Type B pancreatic cell (in vitro differentiated cells): ENCODE measurements around the gene KRTAP21-2. TPM values are rescaled to one million over a fixed set of nuclear protein-coding genes. Genes with fewer than 3 reads are reported as not detected.

Source experiments
- DNase-seq: peaks from one replicate; pipeline ENCODE4 v3.0.0; 2021; ENCODE audit warnings: mixed read lengths; ENCODE audit not compliant: unreplicated experiment; ENCODE audit errors: extremely low spot score
- H3K27ac Mint-ChIP-seq: 2 replicates; pipeline ENCODE4 v1.8.0; 2021; ENCODE audit warnings: mild to moderate bottlenecking, mixed read lengths
- H3K27me3 Mint-ChIP-seq: 2 replicates; pipeline ENCODE4 v1.8.0; 2021; ENCODE audit warnings: mixed read lengths
- H3K36me3 Mint-ChIP-seq: 2 replicates; pipeline ENCODE4 v1.8.0; 2021; ENCODE audit warnings: mixed read lengths
- H3K4me1 Mint-ChIP-seq: one replicate; pipeline ENCODE4 v1.8.0; 2021; ENCODE audit warnings: mixed read lengths; ENCODE audit not compliant: unreplicated experiment
- H3K4me3 Mint-ChIP-seq: 2 replicates; pipeline ENCODE4 v1.8.0; 2021; ENCODE audit warnings: mild to moderate bottlenecking, mixed read lengths
- H3K9me3 Mint-ChIP-seq: 2 replicates; pipeline ENCODE4 v1.8.0; 2021; ENCODE audit warnings: mixed read lengths
- CTCF ChIP-seq: fragments of 200-600 bp; sonication (generic); conservative IDR thresholded peaks from 2 replicates; pipeline ENCODE4 v1.5.0; 2021; ENCODE audit warnings: antibody characterized with exemption, mild to moderate bottlenecking
- total RNA-seq: library from RNA; stranded (reverse); gene quantifications from 2 replicates; pipeline ENCODE4 v1.2.1, GENCODE V29; 2021; ENCODE audit warnings: low replicate concordance

Gene KRTAP21-2
- total RNA-seq, 1 donor from 2014 or later: not detected

GRCh38 chr21:30710499-30710898 lies 36.6 kb downstream of the KRTAP21-2 start:
- no peak for TF ChIP-seq CTCF
- DNase-seq: no peak
- H3K27me3 Mint-ChIP-seq: no peaks in the 10 kb centered on the region
- no peak overlapping the region for H3K27ac Mint-ChIP-seq
- H3K9me3 Mint-ChIP-seq: no peaks in the 10 kb centered on the region
- no peaks in the 10 kb centered on the region for H3K36me3 Mint-ChIP-seq
- H3K4me1 Mint-ChIP-seq: no peaks in the 10 kb centered on the region
- H3K4me3 Mint-ChIP-seq: no peak overlapping the region

GRCh38 chr21:30707409-30707808 lies 39.6 kb downstream of the KRTAP21-2 start:
- DNase-seq: no peak
- no peak for TF ChIP-seq CTCF
- no peaks in the 10 kb centered on the region for H3K4me1 Mint-ChIP-seq
- no peaks in the 10 kb centered on the region for H3K27me3 Mint-ChIP-seq
- H3K4me3 Mint-ChIP-seq: no peak overlapping the region
- no peak overlapping the region for H3K27ac Mint-ChIP-seq
- no peaks in the 10 kb centered on the region for H3K36me3 Mint-ChIP-seq
- H3K9me3 Mint-ChIP-seq: no peaks in the 10 kb centered on the region

Other genes starting within 250 kb of the KRTAP21-2 start
- gene KRTAP19-5, start 245.1 kb downstream of the KRTAP21-2 start, total RNA-seq: not detected in 2 replicates
- not detected in 2 replicates for gene KRTAP19-6, start 205.4 kb downstream of the KRTAP21-2 start, total RNA-seq
- not detected in 2 replicates for gene KRTAP19-7, start 185.9 kb downstream of the KRTAP21-2 start, total RNA-seq
- not detected in 2 replicates for gene KRTAP22-2, start 156.9 kb downstream of the KRTAP21-2 start, total RNA-seq
- not detected in 2 replicates for gene KRTAP6-3, start 154.8 kb downstream of the KRTAP21-2 start, total RNA-seq
- gene KRTAP6-2, start 148.4 kb downstream of the KRTAP21-2 start, total RNA-seq: not detected in 2 replicates
- not detected in 2 replicates for gene KRTAP22-1, start 146.2 kb downstream of the KRTAP21-2 start, total RNA-seq
- gene KRTAP6-1, start 133.3 kb downstream of the KRTAP21-2 start, total RNA-seq: not detected in 2 replicates
- gene KRTAP20-1, start 130.8 kb downstream of the KRTAP21-2 start, total RNA-seq: not detected in 2 replicates
- gene KRTAP20-4, start 126.6 kb downstream of the KRTAP21-2 start, total RNA-seq: not detected in 2 replicates
- not detected in 2 replicates for gene KRTAP20-2, start 112.1 kb downstream of the KRTAP21-2 start, total RNA-seq
- gene KRTAP20-3, start 104.4 kb downstream of the KRTAP21-2 start, total RNA-seq: not detected in 2 replicates
- not detected in 2 replicates for gene KRTAP21-3, start 28.5 kb downstream of the KRTAP21-2 start, total RNA-seq
- not detected in 2 replicates for gene KRTAP21-1, start 8.2 kb upstream of the KRTAP21-2 start, total RNA-seq
- gene KRTAP8-1, start 66.0 kb upstream of the KRTAP21-2 start, total RNA-seq: not detected in 2 replicates
- not detected in 2 replicates for gene KRTAP7-1, start 82.5 kb upstream of the KRTAP21-2 start, total RNA-seq
- gene KRTAP11-1, start 134.3 kb upstream of the KRTAP21-2 start, total RNA-seq: not detected in 2 replicates